ENCODE data around the gene NFKBIA. TPM values are rescaled to one million over a fixed set of nuclear protein-coding genes. Genes with fewer than 3 reads are reported as not detected.

The NFKBIA gene
- total RNA-seq, 6 donors from 2014 or later, result 292 to 944 (median 610) TPM

DNA sequence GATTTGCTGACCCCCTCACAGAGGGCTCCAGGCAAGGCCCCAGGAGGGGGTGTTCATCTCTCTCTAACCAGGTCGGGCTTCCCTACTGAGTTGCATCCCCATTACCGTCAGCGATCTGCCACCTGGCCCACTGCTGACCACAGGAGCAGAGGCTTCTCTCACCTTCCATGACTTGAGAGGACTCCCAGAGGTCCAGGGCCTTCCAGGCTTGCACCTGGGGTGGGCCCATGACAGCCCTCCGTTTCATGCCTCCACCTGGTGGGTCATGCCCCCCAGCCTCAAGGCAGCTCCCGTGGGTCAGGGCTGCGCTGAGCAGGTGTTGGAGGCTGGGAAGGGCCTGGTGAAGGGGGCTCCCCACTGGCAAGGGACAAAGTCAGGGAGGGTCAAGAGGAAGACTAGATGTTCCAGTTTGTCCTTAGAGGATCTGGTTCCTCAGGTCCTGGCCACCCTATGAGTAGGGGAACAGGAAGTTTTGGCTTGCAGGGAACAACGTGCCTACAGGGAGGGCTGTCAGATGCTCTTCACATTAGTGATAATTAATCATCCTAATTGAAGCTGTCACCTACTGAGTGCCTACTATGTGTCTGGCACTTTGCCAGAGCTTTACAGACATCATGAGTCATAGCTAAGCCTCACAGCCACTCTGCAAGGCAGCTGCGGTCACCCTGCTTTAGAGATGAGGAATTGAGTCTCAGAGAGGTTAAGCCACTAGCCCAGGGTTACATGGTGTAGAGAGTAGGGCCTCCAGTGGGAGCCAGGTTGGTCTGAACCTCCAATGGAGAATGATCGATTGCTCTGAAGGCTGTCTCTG, 13.8 kb downstream of the NFKBIA start:
- DNase-seq (peak; percentile 33 to 56), ATAC-seq (ENCODE audit: low FRiP score in 2 of 2) (peak; percentile 61 to 67)
- peaks cover 8 to 12% (median 11%) of the 10 kb centered on the region in 4 donors for H3K4me1 ChIP-seq
- no peak overlapping the region for H3K4me3 ChIP-seq
- no peaks in the 10 kb centered on the region for H3K27me3 ChIP-seq
- H3K9me3 ChIP-seq, result no peaks in the 10 kb centered on the region
- no peaks in the 10 kb centered on the region for H3K36me3 ChIP-seq
- TF ChIP-seq EP300 (IDR thresholded peaks at IDR 0.05) (peak in 1 of 4 donors; percentile 17), POLR2A (IDR thresholded peaks at IDR 0.05) (no peak)
- peak overlapping the region in 1 of 4 donors; percentile 11 for H3K27ac ChIP-seq
- WGBS, 2 donors, result 80 to 86% methylated on average over 6 to 9 of the region's 9 CpGs

DNA sequence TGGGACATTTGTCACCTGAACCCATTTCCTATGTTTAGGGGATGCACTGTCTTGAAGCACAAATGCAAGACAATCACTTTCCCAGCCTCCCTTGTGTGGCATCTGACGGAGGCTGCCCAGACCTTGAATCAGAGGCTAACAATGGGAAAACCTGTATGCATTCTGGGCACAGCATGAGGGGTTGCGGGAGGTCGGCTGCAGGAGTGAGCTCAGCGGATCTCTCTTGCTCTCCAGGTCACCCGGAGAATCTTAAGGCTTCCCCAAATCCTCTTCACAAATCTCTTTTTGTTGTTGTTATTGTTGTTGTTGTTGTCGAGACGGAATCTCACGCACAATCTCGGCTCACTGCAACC, 15.3 kb downstream of the NFKBIA start:
- H3K9me3 ChIP-seq, result no peaks in the 10 kb centered on the region
- WGBS, 2 donors, result 85 to 86% methylated on average over 9 of the region's 9 CpGs
- no peak for DNase-seq
- H3K36me3 ChIP-seq, result no peaks in the 10 kb centered on the region
- H3K4me1 ChIP-seq, result peaks cover 23 to 27% (median 26%) of the 10 kb centered on the region in 4 donors
- H3K27ac ChIP-seq, result no peak overlapping the region
- TF ChIP-seq EP300 (IDR thresholded peaks at IDR 0.05) (no peak), POLR2A (IDR thresholded peaks at IDR 0.05) (no peak), POLR2AphosphoS5 (IDR thresholded peaks at IDR 0.05) (no peak)
- TF ChIP-seq, protein P1, sequence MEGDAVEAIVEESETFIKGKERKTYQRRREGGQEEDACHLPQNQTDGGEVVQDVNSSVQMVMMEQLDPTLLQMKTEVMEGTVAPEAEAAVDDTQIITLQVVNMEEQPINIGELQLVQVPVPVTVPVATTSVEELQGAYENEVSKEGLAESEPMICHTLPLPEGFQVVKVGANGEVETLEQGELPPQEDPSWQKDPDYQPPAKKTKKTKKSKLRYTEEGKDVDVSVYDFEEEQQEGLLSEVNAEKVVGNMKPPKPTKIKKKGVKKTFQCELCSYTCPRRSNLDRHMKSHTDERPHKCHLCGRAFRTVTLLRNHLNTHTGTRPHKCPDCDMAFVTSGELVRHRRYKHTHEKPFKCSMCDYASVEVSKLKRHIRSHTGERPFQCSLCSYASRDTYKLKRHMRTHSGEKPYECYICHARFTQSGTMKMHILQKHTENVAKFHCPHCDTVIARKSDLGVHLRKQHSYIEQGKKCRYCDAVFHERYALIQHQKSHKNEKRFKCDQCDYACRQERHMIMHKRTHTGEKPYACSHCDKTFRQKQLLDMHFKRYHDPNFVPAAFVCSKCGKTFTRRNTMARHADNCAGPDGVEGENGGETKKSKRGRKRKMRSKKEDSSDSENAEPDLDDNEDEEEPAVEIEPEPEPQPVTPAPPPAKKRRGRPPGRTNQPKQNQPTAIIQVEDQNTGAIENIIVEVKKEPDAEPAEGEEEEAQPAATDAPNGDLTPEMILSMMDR (IDR thresholded peaks at IDR 0.05), result no peak
- H3K27me3 ChIP-seq, result no peaks in the 10 kb centered on the region
- no peak overlapping the region for H3K4me3 ChIP-seq
- ATAC-seq (ENCODE audit: low FRiP score in 2 of 2), result no peak

DNA sequence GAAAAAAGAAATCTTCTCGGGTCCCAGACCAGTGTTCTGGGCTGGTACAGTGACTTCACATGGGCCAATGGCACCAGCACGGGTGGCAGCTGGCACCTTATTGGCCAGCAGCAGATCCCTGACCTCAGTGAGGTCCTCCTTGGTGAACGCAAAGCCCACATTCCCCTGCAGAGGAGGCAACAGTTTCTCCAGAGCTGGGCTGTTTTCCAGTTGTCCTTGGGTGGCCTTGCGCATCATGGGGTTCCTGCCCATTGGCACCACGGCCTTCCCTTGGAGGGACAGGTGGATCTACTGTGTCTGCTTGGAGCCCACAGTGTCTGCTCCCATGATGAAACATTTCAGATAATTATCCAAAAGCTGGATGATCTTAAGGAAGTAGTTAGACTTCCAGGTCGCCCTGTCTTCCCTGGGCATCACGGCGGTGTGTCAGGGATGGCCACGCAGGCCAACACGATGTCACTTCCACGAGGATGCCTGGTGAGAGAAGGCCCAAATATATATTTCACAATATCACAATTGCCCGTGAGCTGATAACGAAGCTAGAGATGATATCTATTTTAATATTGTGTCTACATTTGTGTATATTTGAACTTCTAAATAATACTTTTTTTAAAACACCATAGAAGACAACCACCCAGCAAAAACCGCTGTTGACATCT, 15.8 kb downstream of the NFKBIA start:
- ATAC-seq (ENCODE audit: low FRiP score in 2 of 2), result no peak
- WGBS, 2 donors, result 71 to 74% methylated on average over 12 to 13 of the region's 14 CpGs
- Histone ChIP-seq H3K9me3 (no peaks in the 10 kb centered on the region), H3K27me3 (no peaks in the 10 kb centered on the region), H3K27ac (peak overlapping the region in 1 of 4 donors; percentile 47), H3K4me3 (no peak overlapping the region), H3K4me1 (peaks cover 26 to 32% (median 31%) of the 10 kb centered on the region in 4 donors), H3K36me3 (no peaks in the 10 kb centered on the region)
- TF ChIP-seq POLR2AphosphoS5 (IDR thresholded peaks at IDR 0.05) (no peak), POLR2A (IDR thresholded peaks at IDR 0.05) (no peak), EP300 (IDR thresholded peaks at IDR 0.05) (no peak)
- TF ChIP-seq, protein P1 (IDR thresholded peaks at IDR 0.05), result no peak
- DNase-seq, result no peak

DNA sequence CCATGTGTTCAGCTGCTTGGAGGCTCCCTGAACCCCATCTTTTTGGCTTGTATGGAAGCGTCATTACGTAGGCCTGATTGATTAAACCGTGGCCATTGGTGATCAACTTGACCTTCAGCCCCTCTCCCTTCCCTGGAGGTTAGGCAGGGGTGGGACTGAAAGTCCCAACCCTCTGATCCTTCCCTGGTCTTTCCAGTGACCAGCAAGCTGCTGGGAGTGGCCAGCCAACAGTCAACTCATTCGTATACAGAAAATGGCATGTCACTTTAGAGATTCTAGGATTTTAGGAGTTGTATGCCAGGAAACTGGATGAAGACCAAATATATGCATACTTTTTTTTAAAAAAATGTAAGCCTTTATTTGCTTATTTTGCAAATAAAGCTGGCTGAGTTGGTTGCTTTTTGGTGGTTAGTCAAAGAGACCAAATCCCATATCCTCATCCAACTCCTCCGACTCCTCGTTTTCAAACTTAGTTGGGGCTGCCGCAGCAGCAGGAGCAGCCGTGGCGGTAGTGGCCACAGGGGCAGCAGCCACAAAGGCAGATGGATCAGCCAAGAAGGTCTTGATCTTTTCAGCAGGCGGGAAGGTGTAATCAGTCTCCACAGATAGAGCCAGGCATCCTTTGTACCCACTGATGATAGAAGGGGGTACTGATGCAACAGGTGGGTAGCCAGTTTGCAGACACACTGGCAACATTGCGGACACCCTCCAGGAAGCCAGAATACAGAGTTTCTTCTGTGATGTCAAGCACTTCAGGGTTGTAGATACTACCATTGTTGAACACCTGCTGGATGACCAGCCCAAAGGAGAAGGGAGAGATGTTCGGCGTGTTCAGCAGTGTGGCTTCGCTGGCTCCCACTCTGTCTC, 16.6 kb downstream of the NFKBIA start:
- Histone ChIP-seq H3K27me3 (no peaks in the 10 kb centered on the region), H3K27ac (peak overlapping the region in 1 of 4 donors; percentile 47), H3K9me3 (no peaks in the 10 kb centered on the region), H3K4me3 (no peak overlapping the region), H3K4me1 (peaks cover 26 to 33% (median 32%) of the 10 kb centered on the region in 4 donors), H3K36me3 (no peaks in the 10 kb centered on the region)
- no peak for ATAC-seq (ENCODE audit: low FRiP score in 2 of 2)
- 92 to 94% methylated on average over 14 of the region's 14 CpGs for WGBS, 2 donors
- TF ChIP-seq POLR2AphosphoS5 (IDR thresholded peaks at IDR 0.05) (no peak), POLR2A (IDR thresholded peaks at IDR 0.05) (no peak), EP300 (IDR thresholded peaks at IDR 0.05) (no peak)
- TF ChIP-seq, protein P1 (IDR thresholded peaks at IDR 0.05), result no peak
- peak in 1 of 2 donors; percentile 40 for DNase-seq

DNA sequence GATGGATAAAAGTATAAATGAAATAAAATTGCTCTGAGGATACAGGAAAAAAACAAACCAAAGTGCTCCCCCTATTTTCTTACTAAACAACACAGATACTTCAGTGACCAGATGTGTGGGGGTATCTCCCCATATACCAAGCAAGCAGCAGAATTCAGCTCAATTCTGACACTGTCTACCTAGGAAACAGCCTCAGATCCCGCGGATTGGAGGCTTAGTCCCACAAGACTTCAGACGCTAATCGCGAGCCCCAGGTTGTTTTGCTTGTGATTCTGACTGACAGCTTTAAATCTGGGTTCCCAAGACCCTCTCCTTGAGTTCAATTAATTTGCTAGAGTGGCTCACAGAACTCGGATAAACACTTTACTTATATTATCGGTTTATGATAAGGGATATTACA, 17.3 kb downstream of the NFKBIA start:
- Histone ChIP-seq H3K27me3 (no peaks in the 10 kb centered on the region), H3K36me3 (no peaks in the 10 kb centered on the region), H3K4me1 (peaks cover 26 to 33% (median 32%) of the 10 kb centered on the region in 4 donors), H3K4me3 (no peak overlapping the region), H3K27ac (no peak overlapping the region), H3K9me3 (no peaks in the 10 kb centered on the region)
- WGBS, 2 donors, result 89 to 97% methylated on average over 7 of the region's 7 CpGs
- DNase-seq, result no peak
- no peak for ATAC-seq (ENCODE audit: low FRiP score in 2 of 2)
- TF ChIP-seq EP300 (IDR thresholded peaks at IDR 0.05) (no peak), POLR2AphosphoS5 (IDR thresholded peaks at IDR 0.05) (no peak), POLR2A (IDR thresholded peaks at IDR 0.05) (no peak)
- TF ChIP-seq, protein P1 (IDR thresholded peaks at IDR 0.05), result no peak
